ENCODE measurements around the gene FYCO1.

Gene FYCO1

GRCh38 chr3:45889337-45889736 is 106.3 kb downstream of the FYCO1 start:
- TF ChIP-seq, protein P1, sequence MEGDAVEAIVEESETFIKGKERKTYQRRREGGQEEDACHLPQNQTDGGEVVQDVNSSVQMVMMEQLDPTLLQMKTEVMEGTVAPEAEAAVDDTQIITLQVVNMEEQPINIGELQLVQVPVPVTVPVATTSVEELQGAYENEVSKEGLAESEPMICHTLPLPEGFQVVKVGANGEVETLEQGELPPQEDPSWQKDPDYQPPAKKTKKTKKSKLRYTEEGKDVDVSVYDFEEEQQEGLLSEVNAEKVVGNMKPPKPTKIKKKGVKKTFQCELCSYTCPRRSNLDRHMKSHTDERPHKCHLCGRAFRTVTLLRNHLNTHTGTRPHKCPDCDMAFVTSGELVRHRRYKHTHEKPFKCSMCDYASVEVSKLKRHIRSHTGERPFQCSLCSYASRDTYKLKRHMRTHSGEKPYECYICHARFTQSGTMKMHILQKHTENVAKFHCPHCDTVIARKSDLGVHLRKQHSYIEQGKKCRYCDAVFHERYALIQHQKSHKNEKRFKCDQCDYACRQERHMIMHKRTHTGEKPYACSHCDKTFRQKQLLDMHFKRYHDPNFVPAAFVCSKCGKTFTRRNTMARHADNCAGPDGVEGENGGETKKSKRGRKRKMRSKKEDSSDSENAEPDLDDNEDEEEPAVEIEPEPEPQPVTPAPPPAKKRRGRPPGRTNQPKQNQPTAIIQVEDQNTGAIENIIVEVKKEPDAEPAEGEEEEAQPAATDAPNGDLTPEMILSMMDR (IDR thresholded peaks at IDR 0.05): no peak
- no peak overlapping the region for H3K27ac ChIP-seq
- H2AFZ ChIP-seq: no peak overlapping the region
- H3K27me3 ChIP-seq (ENCODE audit: control insufficient read depth, insufficient read depth, low read length): no peaks in the 10 kb centered on the region
- H3K36me3 ChIP-seq (ENCODE audit: control insufficient read depth, insufficient read depth, low read length): no peaks in the 10 kb centered on the region
- no peaks in the 10 kb centered on the region for H3K79me2 ChIP-seq
- peaks cover 4% of the 10 kb centered on the region for H3K4me1 ChIP-seq
- no peak overlapping the region for H3K4me2 ChIP-seq (ENCODE audit: low read length)
- no peak overlapping the region for H3K4me3 ChIP-seq (ENCODE audit: low read depth, low read length)
- H3K9me3 ChIP-seq (ENCODE audit: control insufficient read depth, low read length): no peaks in the 10 kb centered on the region
- H3K9ac ChIP-seq: no peak overlapping the region

- Histone ChIP-seq H3K4me2 (ENCODE audit: low read length) (no peak overlapping the region), H3K9me3 (ENCODE audit: control insufficient read depth, low read length) (no peaks in the 10 kb centered on the region), H3K27me3 (ENCODE audit: control insufficient read depth, insufficient read depth, low read length) (no peaks in the 10 kb centered on the region), H3K4me3 (ENCODE audit: low read depth, low read length) (no peak overlapping the region), H3K79me2 (no peaks in the 10 kb centered on the region), H3K9ac (no peak overlapping the region), H3K4me1 (peaks cover 4% of the 10 kb centered on the region), H3K27ac (no peak overlapping the region), H3K36me3 (ENCODE audit: control insufficient read depth, insufficient read depth, low read length) (no peaks in the 10 kb centered on the region), H2AFZ (no peak overlapping the region)
- TF ChIP-seq, protein P1 (IDR thresholded peaks at IDR 0.05): no peak
Observed at GRCh38 chr3:45887759-45888511, 107.7 kb downstream of the FYCO1 start.

DNA sequence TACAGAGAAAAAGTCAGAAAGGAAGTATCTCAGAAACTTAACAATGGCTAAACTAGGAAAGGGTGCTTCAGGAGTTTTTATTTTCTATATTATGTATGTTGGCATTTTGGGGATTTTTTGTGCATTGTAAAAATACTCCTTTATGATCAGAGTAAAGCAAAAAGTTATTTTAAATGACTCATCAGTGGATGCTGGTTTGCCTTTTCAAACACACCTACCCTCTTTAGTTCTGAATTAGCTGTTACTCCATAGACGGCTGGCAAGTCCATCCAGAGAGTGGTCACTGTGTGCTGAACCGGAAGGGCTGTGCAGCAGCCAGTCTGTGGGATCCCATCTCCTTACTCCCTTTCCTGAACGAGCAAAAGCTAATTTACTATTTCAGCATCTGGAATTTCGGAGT is 108.3 kb downstream of the FYCO1 start:
- Histone ChIP-seq H3K4me2 (ENCODE audit: low read length) (no peak overlapping the region), H3K4me1 (peaks cover 4% of the 10 kb centered on the region), H3K27ac (no peak overlapping the region), H2AFZ (no peak overlapping the region), H3K9me3 (ENCODE audit: control insufficient read depth, low read length) (no peaks in the 10 kb centered on the region), H3K4me3 (ENCODE audit: low read depth, low read length) (no peak overlapping the region), H3K27me3 (ENCODE audit: control insufficient read depth, insufficient read depth, low read length) (no peaks in the 10 kb centered on the region), H3K36me3 (ENCODE audit: control insufficient read depth, insufficient read depth, low read length) (no peaks in the 10 kb centered on the region), H3K79me2 (no peaks in the 10 kb centered on the region), H3K9ac (no peak overlapping the region)
- TF ChIP-seq, protein P1 (IDR thresholded peaks at IDR 0.05): no peak

DNA sequence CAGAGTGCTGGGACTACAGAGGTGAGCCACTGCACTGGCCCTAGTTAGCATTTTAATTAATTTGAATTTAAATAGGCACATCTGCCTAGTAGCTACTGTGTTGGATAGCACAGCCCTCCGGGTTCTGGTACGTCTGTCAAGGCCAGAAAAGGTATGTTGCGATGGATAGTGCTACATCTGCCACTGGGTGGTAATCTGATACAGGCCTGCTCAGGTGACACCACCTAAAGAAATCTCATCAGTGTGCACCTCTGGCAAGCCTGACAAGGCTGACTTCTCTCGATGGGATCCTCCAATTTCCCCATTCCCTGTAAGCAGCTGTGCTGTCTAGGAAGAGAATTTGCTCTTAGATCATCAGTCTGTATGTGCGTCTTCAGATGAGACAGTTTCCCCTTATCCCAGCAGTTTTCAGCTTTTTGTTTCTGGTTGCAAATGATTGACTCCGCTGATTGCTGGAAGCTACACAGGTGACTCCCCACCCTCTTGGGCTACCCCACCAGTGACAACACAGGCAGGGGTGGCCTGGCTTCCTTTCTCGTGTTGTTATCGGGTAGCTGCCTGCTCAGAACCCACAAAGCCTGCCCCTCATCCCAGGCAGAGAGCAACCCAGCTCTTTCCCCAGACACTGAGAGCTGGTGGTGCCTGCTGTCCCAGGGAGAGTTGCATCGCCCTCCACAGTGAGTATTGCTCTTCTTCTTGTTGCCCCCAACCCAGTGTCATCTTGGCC is 109.5 kb downstream of the FYCO1 start, which contains the start of gene CCR9:
Gene CCR9 (plus strand): TSS at position 565 of the 727 bp plus-strand sequence. CDS start 8,391 bp downstream, outside the sequence.
- H3K27me3 ChIP-seq (ENCODE audit: control insufficient read depth, insufficient read depth, low read length): no peaks in the 10 kb centered on the region
- no peaks in the 10 kb centered on the region for H3K79me2 ChIP-seq
- H3K27ac ChIP-seq: no peak within 1 kb of the TSS
- no peak within 1 kb of the TSS for H3K4me2 ChIP-seq (ENCODE audit: low read length)
- no peak within 1 kb of the TSS for H2AFZ ChIP-seq
- TF ChIP-seq, protein P1 (IDR thresholded peaks at IDR 0.05): no peak
- H3K9me3 ChIP-seq (ENCODE audit: control insufficient read depth, low read length): no peaks in the 10 kb centered on the region
- no peak within 1 kb of the TSS for H3K9ac ChIP-seq
- H3K4me1 ChIP-seq: peaks cover 7% of the 10 kb centered on the region
- no peaks in the 10 kb centered on the region for H3K36me3 ChIP-seq (ENCODE audit: control insufficient read depth, insufficient read depth, low read length)
- no peak within 1 kb of the TSS for H3K4me3 ChIP-seq (ENCODE audit: low read depth, low read length)

Data from parathyroid adenoma (tissue), 2 donors.